Suprapubic skin (tissue), 4 donors: ENCODE data around the gene SSRP1.

Source experiments
- CTCF ChIP-seq, 2 donors: fragments of 200-600 bp in 1 of 2; fragments of 450-650 bp in 1 of 2; sonication (generic) in 1 of 2; IDR thresholded peaks; one replicate each; pipeline ENCODE4 v1.5.1; 2016 to 2019; ENCODE audit warnings: antibody characterized with exemption in 2 of 2, mild to moderate bottlenecking in 1 of 2, moderate library complexity in 1 of 2
- EP300 ChIP-seq: sonication (generic); formaldehyde crosslinking; IDR thresholded peaks from one replicate; pipeline ENCODE4 v1.6.1; 2017; ENCODE audit warnings: antibody characterized with exemption
- POLR2A ChIP-seq, 2 donors: fragments of 450-650 bp; IDR thresholded peaks; one replicate each; pipeline ENCODE4 v1.6.1; 2017; ENCODE audit warnings: antibody characterized with exemption in 2 of 2, mild to moderate bottlenecking in 2 of 2, moderate library complexity in 2 of 2
- POLR2AphosphoS5 ChIP-seq, 3 donors: sonication (generic); formaldehyde crosslinking; IDR thresholded peaks; one replicate each; pipeline ENCODE4 v1.6.1; 2017; ENCODE audit warnings: antibody characterized with exemption in 3 of 3

DNA sequence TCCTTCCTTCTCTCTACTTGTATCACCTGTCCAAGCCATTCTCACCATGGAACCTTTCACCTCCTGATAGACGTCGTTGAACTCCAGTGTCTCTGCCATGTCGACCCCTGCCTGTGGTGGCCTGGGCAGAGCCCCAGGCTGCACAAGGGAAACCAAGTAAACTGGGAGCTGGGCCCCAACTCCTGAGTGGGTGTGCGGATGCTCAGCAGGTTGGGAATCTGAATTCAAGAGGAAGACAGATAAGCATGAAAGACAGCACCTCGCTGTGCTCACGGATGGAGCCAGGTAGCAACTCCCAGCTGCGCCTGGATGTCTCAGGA lies 709 bp downstream of the SSRP1 start:
- TF ChIP-seq CTCF (IDR thresholded peaks at IDR 0.05) (no peak), POLR2AphosphoS5 (IDR thresholded peaks at IDR 0.05) (no peak), POLR2A (IDR thresholded peaks at IDR 0.05) (no peak), EP300 (no peak)
